Endothelial cell of umbilical vein (primary cell): ENCODE measurements around the gene ARHGAP28. TPM values are rescaled to one million over a fixed set of nuclear protein-coding genes. Genes with fewer than 3 reads are reported as not detected.

Experiments
- BruUV-seq: library from RNA; stranded (reverse); fragments of 400-500 nt; replicated peaks from 2 replicates; lab custom pipeline; 2021; lab: Mats Ljungman, UMichigan
- CTCF ChIA-PET: fragments of 300-600, 350-600 bp; sonication (Branson Sonifier 250); formaldehyde crosslinking; loops from one replicate; lab custom pipeline; 2021; ENCODE audit warnings: antibody characterized with exemption, inconsistent platforms; lab: Charles Lee
- POLR2A ChIA-PET: fragments of 300-600, 350-600 bp; sonication (Branson Sonifier 250); formaldehyde crosslinking; loops from one replicate; lab custom pipeline; 2021; ENCODE audit warnings: antibody characterized with exemption, inconsistent platforms; lab: Charles Lee
- DNase-seq: peaks from one replicate; pipeline ENCODE4 v3.0.0-alpha.2; 2011; ENCODE audit warnings: low read depth, low spot score
- FAIRE-seq: peaks from 2 replicates; lab custom pipeline; 2011; peaks lifted over from hg19 to GRCh38; lab: Jason Lieb, UNC
- H2AFZ ChIP-seq: 2 replicates; pipeline ENCODE4 v1.6.0; 2012; ENCODE audit warnings: low read depth, low read length, control low read depth, inconsistent platforms
- H3K27ac ChIP-seq: 2 replicates; pipeline ENCODE4 v1.5.1; 2011; ENCODE audit warnings: low read depth, mild to moderate bottlenecking, control low read depth, low read length, moderate library complexity; ENCODE audit not compliant: insufficient read depth
- H3K27me3 ChIP-seq, 2 experiments: 2 replicates each; pipeline versions ENCODE4 v1.6.0 to v1.6.1; 2011; ENCODE audit warnings: low read length in 2 of 2, mixed read lengths in 1 of 2; ENCODE audit not compliant: control insufficient read depth in 2 of 2, insufficient read depth in 2 of 2
- H3K36me3 ChIP-seq, 2 experiments: 2 replicates in 1 of 2; 3 replicates in 1 of 2; pipeline ENCODE4 v1.5.1; 2011; ENCODE audit warnings: low read length in 2 of 2, mild to moderate bottlenecking in 1 of 2, moderate library complexity in 1 of 2; ENCODE audit not compliant: control insufficient read depth in 2 of 2, insufficient read depth in 2 of 2; ENCODE audit errors: extremely low read depth in 1 of 2
- H3K4me1 ChIP-seq: 3 replicates; pipeline ENCODE4 v1.5.1; 2011; ENCODE audit warnings: mild to moderate bottlenecking, low read length; ENCODE audit not compliant: control insufficient read depth, insufficient read depth; ENCODE audit errors: extremely low read depth
- H3K4me2 ChIP-seq: 2 replicates; pipeline ENCODE4 v1.6.1; 2011; ENCODE audit warnings: low read length, control low read depth, mixed read lengths; ENCODE audit not compliant: insufficient read depth
- H3K4me3 ChIP-seq, 3 experiments: fragments of 200-600 bp in 1 of 3; sonication (generic), shearing (Covaris generic) in 1 of 3; replicated peaks in 1 of 3; 2 replicates each; pipeline ENCODE4 v1.5.1; 2011 to 2016; ENCODE audit warnings: control low read depth in 3 of 3, low read length in 3 of 3, mild to moderate bottlenecking in 2 of 3, inconsistent platforms in 1 of 3, low read depth in 1 of 3, moderate library complexity in 1 of 3; ENCODE audit not compliant: insufficient read depth in 1 of 3
- H3K79me2 ChIP-seq: 2 replicates; pipeline ENCODE4 v1.6.0; 2012; ENCODE audit warnings: low read length, inconsistent platforms; ENCODE audit not compliant: control insufficient read depth, insufficient read depth
- H3K9ac ChIP-seq: replicated peaks from 2 replicates; pipeline ENCODE3; 2011; ENCODE audit warnings: low read length, control low read depth; ENCODE audit not compliant: insufficient read depth; ENCODE audit errors: extremely low read depth
- H3K9me1 ChIP-seq: replicated peaks from 3 replicates; pipeline ENCODE4 v1.6.0; 2011; ENCODE audit warnings: mild to moderate bottlenecking, low read length; ENCODE audit not compliant: control insufficient read depth, insufficient read depth; ENCODE audit errors: extremely low read depth
- H3K9me3 ChIP-seq: replicated peaks from 2 replicates; pipeline ENCODE4 v1.5.1; 2012; ENCODE audit warnings: low read length, inconsistent platforms; ENCODE audit not compliant: control insufficient read depth, insufficient read depth
- H4K20me1 ChIP-seq: replicated peaks from 2 replicates; pipeline ENCODE3; 2011; ENCODE audit warnings: mild to moderate bottlenecking, low read length; ENCODE audit not compliant: control insufficient read depth, insufficient read depth; ENCODE audit errors: extremely low read depth
- EZH2 ChIP-seq: IDR thresholded peaks from 2 replicates; pipeline ENCODE4 v1.6.1; 2012; ENCODE audit warnings: borderline replicate concordance, low read depth, mild to moderate bottlenecking, moderate library complexity, low read length, inconsistent platforms; ENCODE audit not compliant: severe bottlenecking
- FOS ChIP-seq: IDR thresholded peaks from 2 replicates; pipeline ENCODE4 v1.6.1; 2011; ENCODE audit warnings: mild to moderate bottlenecking, low read length, moderate library complexity, borderline replicate concordance; ENCODE audit not compliant: insufficient read depth
- GATA2 ChIP-seq: IDR thresholded peaks from 2 replicates; pipeline ENCODE4 v1.7.0; 2011; ENCODE audit warnings: low read depth, mild to moderate bottlenecking, moderate library complexity, mixed read lengths, low read length; ENCODE audit not compliant: insufficient read length, insufficient read depth
- JUN ChIP-seq: IDR thresholded peaks from 2 replicates; pipeline ENCODE4 v1.6.1; 2011; ENCODE audit warnings: borderline replicate concordance, low read depth; ENCODE audit not compliant: insufficient read length, insufficient read depth
- MYC ChIP-seq: IDR thresholded peaks from one replicate; pipeline ENCODE4 v1.6.1; 2011; ENCODE audit warnings: mild to moderate bottlenecking, low read depth, low read length
- POLR2A ChIP-seq: IDR thresholded peaks from 2 replicates; pipeline ENCODE4 v1.6.1; 2012; ENCODE audit warnings: low read depth, mild to moderate bottlenecking, control low read depth, low read length
- POLR2AphosphoS5 ChIP-seq: IDR thresholded peaks from 2 replicates; pipeline ENCODE4 v1.6.1; 2012; ENCODE audit warnings: low read depth, mild to moderate bottlenecking, control low read depth, low read length, moderate library complexity; ENCODE audit not compliant: insufficient read depth
- dilution Hi-C: fragments of 300-500 bp; cut with MboI; formaldehyde crosslinking; loops from one replicate; pipeline ENCODE4 v1.15.0; 2019; ENCODE audit warnings: low sequenced_read_pairs; ENCODE audit not compliant: extremely low pct_ligation_motif_present
- intact Hi-C: fragments of 100-400 bp; cut with micrococcal nuclease; formaldehyde crosslinking; loops from one replicate; pipeline ENCODE4 v1.10.0; 2022
- polyA plus RNA-seq, 4 experiments: library from polyadenylated mRNA; depleted of rRNA in 3 of 4; stranded (reverse) in 3 of 4; unstranded in 1 of 4; fragments of >200 nt; gene quantifications; 2 replicates each; pipeline versions ENCODE4 v1.2.1 to v1.2.3, GENCODE V29; 2011 to 2012; ENCODE audit warnings: missing spikeins in 1 of 4
- total RNA-seq: library from RNA; stranded (reverse); gene quantifications from 2 replicates; pipeline ENCODE4 v1.2.3, GENCODE V29; 2021
- TF ChIP-seq, protein P1 (sequence below): IDR thresholded peaks from 2 replicates; pipeline ENCODE4 v1.6.1; 2011; ENCODE audit not compliant: insufficient read depth, insufficient read length
- TF ChIP-seq, protein P2 (sequence below), 2 donors: IDR thresholded peaks; 1 replicate in 1 of 2; 2 replicates in 1 of 2; pipeline ENCODE4 v1.5.1; 2011; ENCODE audit warnings: low read length in 2 of 2, mild to moderate bottlenecking in 2 of 2, moderate library complexity in 2 of 2, control low read depth in 1 of 2, inconsistent platforms in 1 of 2, low read depth in 1 of 2; ENCODE audit not compliant: insufficient read depth in 1 of 2; ENCODE audit errors: extremely low read depth in 1 of 2

Gene ARHGAP28
- total and polyA plus RNA-seq, 2 donors (not counting 3 experiments of a cell fraction or from before 2014, with no cell fraction given) = 3.8 to 23.4 TPM

DNA sequence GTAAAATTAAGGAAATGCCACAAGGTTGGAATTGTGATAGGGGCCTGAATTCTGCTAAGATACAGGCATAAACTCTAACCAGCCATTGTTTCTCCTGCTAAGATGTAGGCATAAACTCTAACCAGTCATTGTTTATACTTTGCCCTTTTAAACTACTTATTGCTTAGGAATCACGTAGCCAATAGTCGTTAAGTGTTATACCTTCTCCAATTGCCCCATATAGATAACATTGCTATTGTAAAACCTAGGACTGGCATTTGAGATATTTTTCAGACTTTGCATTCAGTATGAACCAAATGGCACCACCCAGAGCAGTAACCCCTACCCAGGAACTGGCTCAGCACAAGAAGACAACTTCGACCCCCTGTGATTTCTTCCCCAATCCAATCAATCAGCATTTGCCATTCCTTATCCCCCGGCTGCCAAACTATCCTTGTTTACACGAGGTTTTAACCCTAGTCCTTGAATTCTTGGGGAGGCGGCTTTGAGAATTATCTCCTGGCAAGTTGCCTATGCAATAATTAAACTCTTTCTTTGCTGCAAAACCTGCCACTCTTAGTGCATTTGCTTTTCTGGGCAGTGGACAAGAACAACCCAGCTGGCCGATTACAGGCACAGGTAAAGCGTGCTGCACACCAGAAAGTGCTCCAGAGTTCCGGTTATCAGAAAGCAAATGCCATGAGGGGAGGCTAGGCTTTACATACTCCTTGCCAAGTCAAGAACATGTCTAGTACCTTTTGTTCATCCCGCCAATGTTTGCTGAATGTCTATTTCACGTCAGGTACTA lies 220.5 kb downstream of the ARHGAP28 start:
- TF ChIP-seq JUN (no peak), MYC (no peak), GATA2 (no peak), EZH2 (no peak), FOS (no peak), POLR2AphosphoS5 (no peak), POLR2A (no peak)
- TF ChIP-seq, protein P1, sequence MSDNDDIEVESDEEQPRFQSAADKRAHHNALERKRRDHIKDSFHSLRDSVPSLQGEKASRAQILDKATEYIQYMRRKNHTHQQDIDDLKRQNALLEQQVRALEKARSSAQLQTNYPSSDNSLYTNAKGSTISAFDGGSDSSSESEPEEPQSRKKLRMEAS = no peak
- TF ChIP-seq, protein P2, sequence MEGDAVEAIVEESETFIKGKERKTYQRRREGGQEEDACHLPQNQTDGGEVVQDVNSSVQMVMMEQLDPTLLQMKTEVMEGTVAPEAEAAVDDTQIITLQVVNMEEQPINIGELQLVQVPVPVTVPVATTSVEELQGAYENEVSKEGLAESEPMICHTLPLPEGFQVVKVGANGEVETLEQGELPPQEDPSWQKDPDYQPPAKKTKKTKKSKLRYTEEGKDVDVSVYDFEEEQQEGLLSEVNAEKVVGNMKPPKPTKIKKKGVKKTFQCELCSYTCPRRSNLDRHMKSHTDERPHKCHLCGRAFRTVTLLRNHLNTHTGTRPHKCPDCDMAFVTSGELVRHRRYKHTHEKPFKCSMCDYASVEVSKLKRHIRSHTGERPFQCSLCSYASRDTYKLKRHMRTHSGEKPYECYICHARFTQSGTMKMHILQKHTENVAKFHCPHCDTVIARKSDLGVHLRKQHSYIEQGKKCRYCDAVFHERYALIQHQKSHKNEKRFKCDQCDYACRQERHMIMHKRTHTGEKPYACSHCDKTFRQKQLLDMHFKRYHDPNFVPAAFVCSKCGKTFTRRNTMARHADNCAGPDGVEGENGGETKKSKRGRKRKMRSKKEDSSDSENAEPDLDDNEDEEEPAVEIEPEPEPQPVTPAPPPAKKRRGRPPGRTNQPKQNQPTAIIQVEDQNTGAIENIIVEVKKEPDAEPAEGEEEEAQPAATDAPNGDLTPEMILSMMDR (IDR thresholded peaks at IDR 0.05; ENCODE audit: extremely low read depth in 1 of 2, insufficient read depth in 1 of 2, low read depth in 1 of 2, low read length in 2 of 2) = no peak
- dilution Hi-C loops = no loop called here
- CTCF ChIA-PET = no interaction called here

More for the DNA sequence above, 220.5 kb downstream of the ARHGAP28 start:
- H3K9me3 ChIP-seq = no peaks in the 10 kb centered on the region
- no peaks in the 10 kb centered on the region for H3K79me2 ChIP-seq
- H3K36me3 ChIP-seq = no peaks in the 10 kb centered on the region
- no peaks in the 10 kb centered on the region for H3K9me1 ChIP-seq
- H4K20me1 ChIP-seq = no peaks in the 10 kb centered on the region
- FAIRE-seq (no peak), DNase-seq (no peak)
- H3K27me3 ChIP-seq = no peaks in the 10 kb centered on the region
- BruUV-seq = no TSS peak
- H3K9ac ChIP-seq = no peak overlapping the region
- H2AFZ ChIP-seq = no peak overlapping the region
- no peak overlapping the region for H3K27ac ChIP-seq
- POLR2A ChIA-PET = no interaction called here
- H3K4me1 ChIP-seq = no peaks in the 10 kb centered on the region
- intact Hi-C loops = no loop called here
- H3K4me3 ChIP-seq = no peak overlapping the region
- H3K4me2 ChIP-seq = no peak overlapping the region
